SK-N-MC (cell line): ENCODE measurements around the gene GIPC3.

Source experiments
- EZH2 ChIP-seq: fragments of 200-600 bp; sonication (generic); IDR thresholded peaks from one replicate; pipeline ENCODE4 v1.6.1; 2017; ENCODE audit warnings: antibody characterized with exemption
- FOXP2 ChIP-seq: optimal IDR thresholded peaks from 2 replicates; pipeline ENCODE3; 2011; ENCODE audit warnings: mild to moderate bottlenecking, moderate library complexity; ENCODE audit not compliant: insufficient read depth; ENCODE audit errors: extremely low read length, control extremely low read depth
- POLR2AphosphoS5 ChIP-seq: IDR thresholded peaks from 2 replicates; pipeline ENCODE4 v1.6.1; 2012; ENCODE audit warnings: mild to moderate bottlenecking, low read depth, low read length, borderline replicate concordance

DNA sequence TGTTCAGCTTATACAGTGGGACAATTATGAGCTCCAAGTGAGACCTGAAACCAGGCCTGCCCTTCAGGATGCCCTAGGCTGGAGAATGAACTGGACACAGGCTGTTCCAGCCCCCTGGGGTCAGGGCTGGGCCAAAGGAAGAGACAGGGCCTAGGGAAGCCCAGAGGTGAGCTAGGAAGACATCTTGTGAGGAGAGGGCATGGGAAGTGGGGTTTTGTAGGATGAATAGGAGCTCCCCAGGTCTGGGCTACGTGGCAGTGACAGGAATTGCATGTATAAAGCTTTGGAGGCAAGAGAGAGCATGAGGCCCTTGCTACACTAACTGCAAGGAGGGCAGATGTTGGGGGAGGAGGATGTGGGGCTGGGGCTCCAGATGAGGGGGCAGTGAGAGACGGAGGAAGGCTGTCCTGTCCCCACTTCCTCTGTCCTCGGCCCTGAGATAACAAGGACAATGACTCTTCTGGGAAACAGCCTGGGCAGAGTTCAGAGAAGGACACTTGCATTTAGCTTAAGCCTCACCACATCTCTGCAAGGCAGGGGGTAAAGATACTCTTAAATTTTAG lies 22.9 kb downstream of the GIPC3 start:
- TF ChIP-seq EZH2 (no peak), POLR2AphosphoS5 (no peak), FOXP2 (no peak)
